WERI-Rb-1 (cell line): ENCODE data around the gene WWOX.
"Not testable (repeated sequence)": the region's sequence is repeated elsewhere in the genome, so short reads cannot be mapped to it uniquely, and the experiment has no call there.

ENCODE experiments used
- DNase-seq: peaks from one replicate; pipeline ENCODE4 v3.0.0-alpha.2; 2020
- H3K27ac ChIP-seq: fragments of 250-450 bp; sonication (Bioruptor Pico); 2 replicates; pipeline ENCODE4 v1.5.1; 2020; ENCODE audit warnings: mild to moderate bottlenecking, moderate library complexity
- H3K27me3 ChIP-seq: fragments of 250-450 bp; sonication (Bioruptor Pico); 2 replicates; pipeline ENCODE4 v1.5.1; 2021; ENCODE audit warnings: mild to moderate bottlenecking, low read depth, moderate library complexity; ENCODE audit not compliant: insufficient read depth, severe bottlenecking
- H3K36me3 ChIP-seq: fragments of 250-450 bp; sonication (Bioruptor Pico); 2 replicates; pipeline ENCODE4 v1.5.1; 2020; ENCODE audit warnings: mild to moderate bottlenecking, moderate library complexity
- H3K4me3 ChIP-seq: 2 replicates; pipeline ENCODE4 v1.5.1; 2011; ENCODE audit warnings: low read depth, mild to moderate bottlenecking, control low read depth, low read length
- H3K9me3 ChIP-seq: fragments of 250-450 bp; sonication (Bioruptor Pico); 2 replicates; pipeline ENCODE4 v1.5.1; 2021; ENCODE audit warnings: mild to moderate bottlenecking, moderate library complexity; ENCODE audit not compliant: severe bottlenecking
- TF ChIP-seq, protein P1 (sequence below): IDR thresholded peaks from 2 replicates; pipeline ENCODE4 v1.5.1; 2011; ENCODE audit warnings: low read depth, mild to moderate bottlenecking, control low read depth, inconsistent platforms, low read length

WWOX gene

DNA sequence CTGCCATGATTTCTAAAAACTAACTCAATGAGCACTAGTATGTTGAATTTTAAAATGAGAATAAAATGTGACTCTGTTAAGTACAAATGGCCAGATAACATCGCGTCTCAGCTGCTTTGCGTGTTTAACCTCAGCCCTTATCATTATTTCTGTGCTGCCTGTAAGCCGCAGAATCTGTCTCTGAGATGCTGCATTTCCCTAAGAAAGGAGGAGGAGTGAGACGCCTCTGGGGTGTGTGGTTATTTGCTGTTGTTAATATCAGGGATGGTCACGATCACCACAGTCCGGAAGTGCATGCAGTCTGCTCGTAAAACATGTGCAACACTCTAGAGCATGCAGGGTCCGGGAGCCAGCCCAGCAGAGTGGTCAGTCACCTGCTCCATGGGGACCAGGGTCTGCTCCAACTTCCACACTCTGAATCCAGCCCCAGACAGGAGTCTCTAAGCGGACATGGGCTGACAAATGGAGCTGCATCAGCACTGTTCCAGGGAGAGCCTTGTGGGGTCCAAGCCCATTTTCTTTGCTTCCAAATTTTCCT is 1158.6 kb downstream of the WWOX start:
- no peaks in the 10 kb centered on the region for H3K9me3 ChIP-seq
- DNase-seq: no peak

DNA sequence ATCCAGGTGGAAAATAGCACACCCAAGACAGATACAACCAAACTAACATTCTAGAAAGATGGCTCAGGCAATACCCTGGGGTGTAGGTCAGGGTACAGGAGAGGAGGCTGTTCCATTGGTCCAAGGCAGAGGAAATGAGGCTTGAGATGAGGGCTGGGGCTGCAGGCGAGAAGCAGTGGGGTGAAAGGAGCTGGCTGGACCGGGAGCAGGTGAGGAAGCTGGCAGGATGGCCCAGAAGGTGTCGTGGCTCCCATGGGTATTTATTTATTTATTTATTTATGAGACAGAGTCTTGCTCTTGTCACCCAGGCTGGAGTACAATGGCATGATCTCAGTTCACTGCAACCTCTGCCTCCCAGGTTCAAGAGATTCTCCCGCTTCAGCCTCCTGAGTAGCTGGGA is 1161.4 kb downstream of the WWOX start:
- not testable (repeated sequence) for H3K27ac ChIP-seq, DNase-seq, H3K4me3 ChIP-seq

More for the DNA sequence above, 1158.6 kb downstream of the WWOX start:
- Histone ChIP-seq H3K27me3 (peaks cover 62% of the 10 kb centered on the region), H3K27ac (no peak overlapping the region), H3K4me3 (no peak overlapping the region), H3K36me3 (no peaks in the 10 kb centered on the region)
- TF ChIP-seq, protein P1, sequence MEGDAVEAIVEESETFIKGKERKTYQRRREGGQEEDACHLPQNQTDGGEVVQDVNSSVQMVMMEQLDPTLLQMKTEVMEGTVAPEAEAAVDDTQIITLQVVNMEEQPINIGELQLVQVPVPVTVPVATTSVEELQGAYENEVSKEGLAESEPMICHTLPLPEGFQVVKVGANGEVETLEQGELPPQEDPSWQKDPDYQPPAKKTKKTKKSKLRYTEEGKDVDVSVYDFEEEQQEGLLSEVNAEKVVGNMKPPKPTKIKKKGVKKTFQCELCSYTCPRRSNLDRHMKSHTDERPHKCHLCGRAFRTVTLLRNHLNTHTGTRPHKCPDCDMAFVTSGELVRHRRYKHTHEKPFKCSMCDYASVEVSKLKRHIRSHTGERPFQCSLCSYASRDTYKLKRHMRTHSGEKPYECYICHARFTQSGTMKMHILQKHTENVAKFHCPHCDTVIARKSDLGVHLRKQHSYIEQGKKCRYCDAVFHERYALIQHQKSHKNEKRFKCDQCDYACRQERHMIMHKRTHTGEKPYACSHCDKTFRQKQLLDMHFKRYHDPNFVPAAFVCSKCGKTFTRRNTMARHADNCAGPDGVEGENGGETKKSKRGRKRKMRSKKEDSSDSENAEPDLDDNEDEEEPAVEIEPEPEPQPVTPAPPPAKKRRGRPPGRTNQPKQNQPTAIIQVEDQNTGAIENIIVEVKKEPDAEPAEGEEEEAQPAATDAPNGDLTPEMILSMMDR: no peak

DNA sequence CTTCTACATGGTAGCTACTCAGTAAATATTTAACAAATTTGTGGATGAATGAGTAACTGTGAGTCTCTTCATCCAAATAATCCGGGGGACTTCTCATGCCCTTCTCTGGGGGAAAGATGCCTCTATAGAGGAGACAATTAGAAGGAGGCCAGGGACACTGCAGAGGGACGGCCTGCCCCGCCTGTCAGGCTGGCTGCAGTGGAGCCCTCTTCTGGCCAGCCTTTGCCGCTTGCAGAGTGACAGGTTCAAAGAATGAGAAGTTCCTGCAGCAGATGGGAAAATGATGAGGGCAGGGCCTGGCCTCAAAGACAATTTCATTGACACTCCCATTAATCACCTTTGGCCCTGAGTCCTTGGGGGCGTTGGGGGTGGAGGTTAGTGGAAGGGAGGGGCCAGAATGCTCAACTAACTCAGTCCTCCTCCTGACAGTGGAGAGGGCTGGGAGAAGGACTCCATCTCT is 1162.1 kb downstream of the WWOX start:
- H3K4me3 ChIP-seq: no peak overlapping the region
- DNase-seq: peak; percentile 40
- H3K27ac ChIP-seq: no peak overlapping the region
- H3K27me3 ChIP-seq: peaks cover 73% of the 10 kb centered on the region
- H3K36me3 ChIP-seq: no peaks in the 10 kb centered on the region
- H3K9me3 ChIP-seq: no peaks in the 10 kb centered on the region
- TF ChIP-seq, protein P1: peak; percentile 78

More for the DNA sequence above, 1161.4 kb downstream of the WWOX start:
- not testable (repeated sequence) for H3K36me3 ChIP-seq, H3K9me3 ChIP-seq
- peaks cover 67% of the 10 kb centered on the region for H3K27me3 ChIP-seq

DNA sequence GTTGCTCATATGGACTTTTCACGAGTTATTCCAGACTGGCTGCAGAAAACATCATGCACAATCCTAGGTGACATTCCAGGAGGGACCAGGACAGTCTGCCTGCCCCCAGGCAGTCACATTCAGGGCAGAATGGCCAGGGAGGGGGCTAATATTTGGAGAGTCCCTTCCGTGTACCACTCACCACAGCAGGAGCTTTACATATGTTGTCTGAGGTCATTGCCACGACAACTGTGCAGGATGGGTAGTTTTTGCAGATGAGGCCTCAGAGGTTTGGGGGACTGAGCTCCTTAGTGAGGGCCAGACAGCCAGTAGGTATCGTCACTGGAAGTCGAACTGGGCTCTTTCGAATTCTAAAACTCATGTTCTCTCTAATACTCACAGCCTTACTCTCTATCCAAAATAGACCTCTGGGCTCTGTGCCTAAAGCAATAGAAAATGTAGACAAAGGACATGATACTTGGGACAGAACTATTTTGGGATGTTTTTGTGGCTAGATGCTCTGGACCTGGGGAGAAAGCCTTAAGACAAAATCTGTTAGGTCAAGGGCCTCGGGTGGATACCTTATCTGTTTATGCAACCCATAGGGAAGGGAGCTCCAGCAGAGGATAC is 1162.6 kb downstream of the WWOX start:
- H3K27ac ChIP-seq: no peak overlapping the region
- TF ChIP-seq, protein P1: no peak
- H3K4me3 ChIP-seq: no peak overlapping the region

More for the DNA sequence above, 1162.6 kb downstream of the WWOX start:
- Histone ChIP-seq H3K36me3 (no peaks in the 10 kb centered on the region), H3K27me3 (peaks cover 75% of the 10 kb centered on the region), H3K9me3 (no peaks in the 10 kb centered on the region)
- no peak for DNase-seq
